ENCODE data around the gene ADM. TPM values are rescaled to one million over a fixed set of nuclear protein-coding genes. Genes with fewer than 3 reads are reported as not detected.

The ADM gene
- total RNA-seq, 2 experiments from 2014 or later = 0.46 to 4.9 TPM

GRCh38 chr11:10317151-10317755, 12.4 kb downstream of the ADM start:
- peak; percentile 43 for DNase-seq (ENCODE audit: low spot score)
- Histone ChIP-seq H4K20me1 (ENCODE audit: insufficient read depth, low read length) (no peaks in the 10 kb centered on the region), H3K79me2 (ENCODE audit: insufficient read depth, low read depth, low read length) (no peaks in the 10 kb centered on the region; the same call in 1 of the 2 replicates), H3K4me1 (ENCODE audit: insufficient read depth, low read length, poor library complexity, severe bottlenecking) (peaks cover 87% of the 10 kb centered on the region), H3K4me3 (ENCODE audit: low read depth, low read length, poor library complexity, severe bottlenecking) (peak overlapping the region; percentile 47), H3K27ac (ENCODE audit: low read depth, low read length, poor library complexity, severe bottlenecking) (peak overlapping the region; percentile 94), H3K9me2 (ENCODE audit: insufficient read depth, low read length) (no peaks in the 10 kb centered on the region), H2AFZ (ENCODE audit: low read length) (peak overlapping the region; percentile 83), H3K4me2 (ENCODE audit: low read length) (peak overlapping the region; percentile 61), H3K36me3 (ENCODE audit: insufficient read depth, low read length) (no peaks in the 10 kb centered on the region), H3K9me3 (ENCODE audit: low read length) (no peaks in the 10 kb centered on the region; the same call in 1 of the 2 replicates)
- TSS peak; percentile 82 for BruUV-seq (replicated peaks)
- TF ChIP-seq EZH2phosphoT487 (IDR thresholded peaks at IDR 0.05; ENCODE audit: borderline replicate concordance, low read depth, low read length) (no peak), CTCF (conservative IDR thresholded peaks at IDR 0.05; ENCODE audit: low read length) (no peak)
- intact Hi-C loops (cut with micrococcal nuclease; ENCODE audit: unreplicated experiment) = loop anchor here (5.0 to 10.0 kb wide), 5 partner anchors 140 to 932 kb away; partner anchors contain the start of genes AMPD3, IPO7 and ZBED5
- ChIA-PET POLR2A (interaction anchor here (1.1 to 2.2 kb wide), 5 partner anchors 8 to 810 kb away, joined by 3 to 23 read pairs (median 8); no protein-coding TSS in a partner anchor), CTCF (ENCODE audit: unreplicated experiment) (interaction anchor here (0.5 to 2.0 kb wide), 3 partner anchors 8 to 407 kb away, joined by 3 to 4 read pairs (median 4); no protein-coding TSS in a partner anchor)

GRCh38 chr11:10317776-10318526, 13.1 kb downstream of the ADM start:
- no peaks in the 10 kb centered on the region; the same call in 1 of the 2 replicates for H3K79me2 ChIP-seq (ENCODE audit: insufficient read depth, low read depth, low read length)
- no peaks in the 10 kb centered on the region for H3K9me3 ChIP-seq (ENCODE audit: low read length)
- H3K9me2 ChIP-seq (ENCODE audit: insufficient read depth, low read length) = no peaks in the 10 kb centered on the region
- H3K27ac ChIP-seq (ENCODE audit: low read depth, low read length, poor library complexity, severe bottlenecking) = peak overlapping the region; percentile 94
- H4K20me1 ChIP-seq (ENCODE audit: insufficient read depth, low read length) = no peaks in the 10 kb centered on the region
- ChIA-PET POLR2A (interaction anchor here (0.7 to 2.2 kb wide), 7 partner anchors 9 to 811 kb away, joined by 3 to 23 read pairs (median 4); no protein-coding TSS in a partner anchor), CTCF (ENCODE audit: unreplicated experiment) (interaction anchor here (0.5 to 2.0 kb wide), 3 partner anchors 8 to 406 kb away, joined by 3 to 4 read pairs (median 4); no protein-coding TSS in a partner anchor)
- peak overlapping the region; percentile 61 for H3K4me2 ChIP-seq (ENCODE audit: low read length)
- H3K36me3 ChIP-seq (ENCODE audit: insufficient read depth, low read length) = no peaks in the 10 kb centered on the region
- H3K4me1 ChIP-seq (ENCODE audit: insufficient read depth, low read length, poor library complexity, severe bottlenecking) = peaks cover 89% of the 10 kb centered on the region
- no TSS peak for BruUV-seq (replicated peaks)
- TF ChIP-seq EZH2phosphoT487 (IDR thresholded peaks at IDR 0.05; ENCODE audit: borderline replicate concordance, low read depth, low read length) (no peak), CTCF (conservative IDR thresholded peaks at IDR 0.05; ENCODE audit: low read length) (no peak; the same call in 1 of the 2 replicates)
- H3K4me3 ChIP-seq (ENCODE audit: low read depth, low read length, poor library complexity, severe bottlenecking) = peak overlapping the region; percentile 47
- H2AFZ ChIP-seq (ENCODE audit: low read length) = peak overlapping the region; percentile 83; the same call in 1 of the 2 replicates
- intact Hi-C loops (cut with micrococcal nuclease; ENCODE audit: unreplicated experiment) = loop anchor here (2.0 to 10.0 kb wide), 6 partner anchors 139 to 933 kb away; partner anchors contain the start of genes AMPD3, IPO7 and ZBED5
- peak; percentile 86 for DNase-seq (ENCODE audit: low spot score)

Data from OCI-LY7 (cell line).